ENCODE results near the gene MTO1.
"Not testable (repeated sequence)": the region's sequence is repeated elsewhere in the genome, so short reads cannot be mapped to it uniquely, and the experiment has no call there.

The MTO1 gene

GRCh38 chr6:73452107-73452461, 9.5 kb upstream of the MTO1 start, which contains the start of gene CGAS:
TSS of gene CGAS (minus strand) at chr6:73452297. CDS start at chr6:73452181, 116 bp downstream.
- TF ChIP-seq CTCF (conservative IDR thresholded peaks at IDR 0.05) = no peak
- H3K27ac ChIP-seq = no peak within 1 kb of the TSS

GRCh38 chr6:73455865-73456629, 5.5 kb upstream of the MTO1 start:
- TF ChIP-seq CTCF (conservative IDR thresholded peaks at IDR 0.05) = no peak
- no peak overlapping the region for H3K27ac ChIP-seq

- H3K27ac ChIP-seq = not testable (repeated sequence)
Measured at GRCh38 chr6:73459474-73459873, 2.1 kb upstream of the MTO1 start.

GRCh38 chr6:73460056-73460455, 1.5 kb upstream of the MTO1 start:
- TF ChIP-seq CTCF (conservative IDR thresholded peaks at IDR 0.05) = no peak
- no peak overlapping the region for H3K27ac ChIP-seq

- no peak overlapping the region for H3K27ac ChIP-seq
- no peak for TF ChIP-seq CTCF (conservative IDR thresholded peaks at IDR 0.05)
Measured at GRCh38 chr6:73471686-73472290, 10.3 kb downstream of the MTO1 start.

- H3K27ac ChIP-seq = no peak overlapping the region
- TF ChIP-seq CTCF (conservative IDR thresholded peaks at IDR 0.05) = no peak
Measured at GRCh38 chr6:73476723-73477122, 15.2 kb downstream of the MTO1 start.

- no peak for TF ChIP-seq CTCF (conservative IDR thresholded peaks at IDR 0.05)
- no peak overlapping the region for H3K27ac ChIP-seq
Measured at GRCh38 chr6:73477407-73477806, 15.9 kb downstream of the MTO1 start.

GRCh38 chr6:73481969-73482368, 20.4 kb downstream of the MTO1 start:
- no peak for TF ChIP-seq CTCF (conservative IDR thresholded peaks at IDR 0.05)
- no peak overlapping the region for H3K27ac ChIP-seq
